Psoas muscle (tissue), 8 donors: Measurements from ENCODE around the gene CENATAC. TPM values are rescaled to one million over a fixed set of nuclear protein-coding genes. Genes with fewer than 3 reads are reported as not detected.
"Not testable (repeated sequence)": the region's sequence is repeated elsewhere in the genome, so short reads cannot be mapped to it uniquely, and the experiment has no call there.

Experiments
- ATAC-seq, 4 donors: fragments of 200-7000 bp; cut with Tn5 transposase; one replicate each; pipeline ENCODE4 v1.9.1; 2020; ENCODE audit warnings: moderate library complexity in 3 of 4, mild to moderate bottlenecking in 2 of 4
- DNase-seq, 2 donors: peaks; one replicate each; pipeline ENCODE4 v3.0.0-alpha.2; 2020
- H3K27ac ChIP-seq: fragments of 200-600 bp; one replicate; pipeline ENCODE4 v1.8.0; 2022
- H3K27me3 ChIP-seq, 3 donors: fragments of 200-600 bp in 1 of 3; one replicate each; pipeline versions ENCODE4 v1.6.1 to v1.8.0; 2013 to 2022; ENCODE audit warnings: low read length in 2 of 3, mild to moderate bottlenecking in 2 of 3, moderate library complexity in 1 of 3; ENCODE audit not compliant: insufficient read depth in 3 of 3
- H3K36me3 ChIP-seq, 2 donors: fragments of 200-600 bp in 1 of 2; one replicate each; pipeline versions ENCODE4 v1.6.1 to v1.8.0; 2013 to 2022; ENCODE audit warnings: low read depth in 1 of 2, mild to moderate bottlenecking in 1 of 2, moderate library complexity in 1 of 2; ENCODE audit not compliant: insufficient read depth in 1 of 2
- H3K4me1 ChIP-seq: fragments of 200-600 bp; one replicate; pipeline ENCODE4 v1.8.0; 2022
- H3K4me3 ChIP-seq: fragments of 200-600 bp; one replicate; pipeline ENCODE4 v1.8.0; 2022; ENCODE audit warnings: mild to moderate bottlenecking
- H3K9me3 ChIP-seq: fragments of 200-600 bp; one replicate; pipeline ENCODE4 v1.8.0; 2022
- WGBS, 3 donors: extraction: QIAGEN DNeasy Blood & Tissue Kit; methylation state at CpG; one replicate each; pipeline versions ENCODE4 v1.1.6 to v1.1.7; 2013; 5-methylcytosine and 5-hydroxymethylcytosine counted together
- intact Hi-C, 2 donors: fragments of 100-400 bp; cut with DNase I; formaldehyde crosslinking; loops; one replicate each; pipeline versions ENCODE4 v1.11.0 to v1.14.2; 2022
- polyA plus RNA-seq, 3 donors: library from polyadenylated mRNA; stranded (reverse); fragments of 200-250 nt; gene quantifications; one replicate each; pipeline ENCODE4 v1.2.3, GENCODE V29; 2013
- total RNA-seq, 4 donors: library from RNA; stranded (reverse); fragmentation: NEBNext Ultra II Directional in 2 of 4; extraction: Animal tissue kit (Norgen Biotek cat#: 25700) in 2 of 4; gene quantifications; one replicate each; pipeline versions ENCODE4 v1.2.1 to v1.2.4, GENCODE V29; 2021 to 2023
- TF ChIP-seq, protein P1 (sequence below): fragments of 200-600 bp; IDR thresholded peaks from one replicate; pipeline ENCODE4 v1.8.0; 2022; ENCODE audit warnings: antibody characterized with exemption
- donor health status: healthy with polysubstance abuse.
- donor health status: DM: no; HTN: no; CAD: no; lungs with moderate emphysema.
- donor health status: Bipolar disorder and iron deficiency.
- donor health status: healthy.
- donor health status: DM: yes; HTN: yes; CAD: no.
- donor health status: DM: no; HTN: no; CAD: no.
- donor health status: DM: no; HTN: no; CAD: no.
- donor health status: DM: yes; HTN: yes; CAD: no.

The CENATAC gene
- total and polyA plus RNA-seq, 7 donors: 5.4 to 23.5 (median 10.1) TPM

DNA sequence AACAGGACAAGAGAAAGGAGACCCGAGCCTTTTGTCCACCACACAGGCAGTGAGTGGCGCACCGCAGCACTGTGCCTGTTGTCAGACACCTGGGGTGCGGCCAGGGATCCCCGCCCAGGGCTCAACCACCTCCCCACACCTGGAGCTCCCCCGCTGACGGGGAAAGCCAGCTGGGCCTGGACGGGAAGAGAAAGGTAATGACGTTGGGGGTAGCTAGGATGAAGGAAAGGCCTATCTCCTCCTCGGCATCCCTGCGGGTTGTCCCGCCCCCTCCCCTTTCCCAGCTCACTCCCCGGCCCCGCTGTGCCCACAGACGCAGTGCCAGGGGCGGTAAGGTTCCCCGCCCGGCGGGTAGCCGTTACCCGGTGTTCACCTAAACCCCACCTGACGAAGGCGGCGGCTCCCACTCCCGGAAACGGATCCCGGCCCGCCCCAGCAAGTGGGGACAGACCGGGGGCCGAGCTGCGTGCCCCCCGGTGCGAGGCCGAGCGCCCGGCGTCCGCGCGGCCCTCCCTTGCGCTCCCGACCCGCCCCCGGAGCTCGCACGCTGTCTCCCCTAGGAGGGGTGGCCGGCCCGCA lies 58.6 kb downstream of the CENATAC start:
- peak overlapping the region; percentile 84 for H3K27ac ChIP-seq
- H3K27me3 ChIP-seq: no peaks in the 10 kb centered on the region
- H3K36me3 ChIP-seq: peaks cover 6 to 47% of the 10 kb centered on the region in 2 donors
- WGBS, 3 donors: 0 to 1% (median 1%) methylated on average over 18 to 48 of the region's 48 CpGs
- H3K4me3 ChIP-seq: peak overlapping the region; percentile 92
- DNase-seq (peak in 1 of 2 donors; percentile 64), ATAC-seq (peak; percentile 5 to 16 (median 10))
- peaks cover 17% of the 10 kb centered on the region for H3K4me1 ChIP-seq
- intact Hi-C loops: no loop called here
- no peaks in the 10 kb centered on the region for H3K9me3 ChIP-seq
- TF ChIP-seq, protein P1, sequence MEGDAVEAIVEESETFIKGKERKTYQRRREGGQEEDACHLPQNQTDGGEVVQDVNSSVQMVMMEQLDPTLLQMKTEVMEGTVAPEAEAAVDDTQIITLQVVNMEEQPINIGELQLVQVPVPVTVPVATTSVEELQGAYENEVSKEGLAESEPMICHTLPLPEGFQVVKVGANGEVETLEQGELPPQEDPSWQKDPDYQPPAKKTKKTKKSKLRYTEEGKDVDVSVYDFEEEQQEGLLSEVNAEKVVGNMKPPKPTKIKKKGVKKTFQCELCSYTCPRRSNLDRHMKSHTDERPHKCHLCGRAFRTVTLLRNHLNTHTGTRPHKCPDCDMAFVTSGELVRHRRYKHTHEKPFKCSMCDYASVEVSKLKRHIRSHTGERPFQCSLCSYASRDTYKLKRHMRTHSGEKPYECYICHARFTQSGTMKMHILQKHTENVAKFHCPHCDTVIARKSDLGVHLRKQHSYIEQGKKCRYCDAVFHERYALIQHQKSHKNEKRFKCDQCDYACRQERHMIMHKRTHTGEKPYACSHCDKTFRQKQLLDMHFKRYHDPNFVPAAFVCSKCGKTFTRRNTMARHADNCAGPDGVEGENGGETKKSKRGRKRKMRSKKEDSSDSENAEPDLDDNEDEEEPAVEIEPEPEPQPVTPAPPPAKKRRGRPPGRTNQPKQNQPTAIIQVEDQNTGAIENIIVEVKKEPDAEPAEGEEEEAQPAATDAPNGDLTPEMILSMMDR: no peak

DNA sequence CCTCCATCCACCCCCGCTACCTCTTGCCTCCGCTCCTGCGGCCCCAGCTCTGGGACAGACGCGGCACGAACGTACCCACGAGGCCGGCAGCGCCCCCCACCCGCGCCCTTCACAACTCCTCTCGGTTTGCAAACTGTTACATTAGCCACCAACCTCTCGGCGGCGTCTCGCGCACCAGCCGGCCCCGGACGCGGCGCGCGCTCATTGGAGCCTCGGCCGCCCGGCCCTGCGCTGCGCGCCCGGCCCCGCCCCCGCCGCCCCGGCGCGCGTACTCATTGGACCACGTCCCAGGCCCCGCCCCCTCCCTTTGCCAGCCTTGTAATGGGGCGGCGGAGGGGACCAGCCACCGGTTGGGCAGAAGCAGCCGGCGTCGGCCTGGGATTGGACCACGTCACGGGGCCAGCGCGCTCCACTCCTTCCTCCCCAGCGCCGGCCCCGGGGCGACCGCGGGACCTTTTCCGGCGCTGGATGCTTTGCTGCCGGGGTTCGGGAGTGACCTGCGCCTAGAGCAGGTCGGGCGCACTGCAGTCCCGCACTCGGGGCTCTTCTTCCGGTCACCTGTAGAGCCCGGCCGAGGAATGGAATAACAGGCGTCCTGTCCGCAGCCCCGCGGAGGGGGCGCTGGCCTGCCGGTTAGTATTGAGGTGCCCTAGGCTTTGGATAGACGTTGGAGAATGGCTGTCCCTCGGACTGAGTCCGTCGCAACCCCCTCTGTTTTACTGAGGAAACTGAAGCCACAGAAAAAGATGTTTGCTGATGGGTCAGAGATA lies 59.2 kb downstream of the CENATAC start, which contains the start of gene HYOU1:
HYOU1 (minus strand) TSS at position 206 of the 770 bp plus-strand sequence. CDS start 1,045 bp downstream, outside the sequence.
- intact Hi-C loops: no loop called here
- peaks cover 6 to 44% of the 10 kb centered on the region in 2 donors for H3K36me3 ChIP-seq
- ATAC-seq: peak; percentile 96 to 98 (median 97)
- H3K4me1 ChIP-seq: peaks cover 17% of the 10 kb centered on the region
- peak within 1 kb of the TSS; percentile 84 for H3K27ac ChIP-seq
- H3K9me3 ChIP-seq: no peaks in the 10 kb centered on the region
- peak; percentile 99 for DNase-seq
- 0 to 1% (median 0%) methylated on average over 53 to 79 of the region's 79 CpGs for WGBS, 3 donors
- TF ChIP-seq, protein P1: no peak
- H3K27me3 ChIP-seq: no peaks in the 10 kb centered on the region
- H3K4me3 ChIP-seq: peak within 1 kb of the TSS; percentile 92

DNA sequence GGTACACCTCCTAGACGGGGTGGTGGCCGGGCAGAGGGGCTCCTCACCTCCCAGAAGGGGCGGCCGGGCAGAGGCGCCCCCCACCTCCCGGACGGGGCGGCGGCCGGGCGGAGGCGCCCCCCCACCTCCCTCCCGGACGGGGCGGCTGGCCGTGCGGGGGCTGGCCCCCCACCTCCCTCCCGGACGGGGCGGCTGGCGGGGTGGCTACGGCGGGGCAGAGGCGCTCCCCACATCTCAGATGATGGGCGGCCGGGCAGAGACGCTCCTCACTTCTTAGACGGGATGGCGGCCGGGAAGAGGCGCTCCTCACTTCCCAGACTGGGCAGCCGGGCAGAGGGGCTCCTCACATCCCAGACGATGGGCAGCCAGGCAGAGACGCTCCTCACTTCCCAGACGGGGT lies 61.2 kb downstream of the CENATAC start:
- ATAC-seq, H3K4me3 ChIP-seq, H3K27me3 ChIP-seq, DNase-seq, H3K27ac ChIP-seq, H3K9me3 ChIP-seq, intact Hi-C loops: not testable (repeated sequence)
- H3K4me1 ChIP-seq: peaks cover 24% of the 10 kb centered on the region
- H3K36me3 ChIP-seq: peaks cover 3 to 24% of the 10 kb centered on the region in 2 donors
- WGBS, 3 donors: 82 to 88% (median 88%) methylated on average over 15 to 29 of the region's 35 CpGs

DNA sequence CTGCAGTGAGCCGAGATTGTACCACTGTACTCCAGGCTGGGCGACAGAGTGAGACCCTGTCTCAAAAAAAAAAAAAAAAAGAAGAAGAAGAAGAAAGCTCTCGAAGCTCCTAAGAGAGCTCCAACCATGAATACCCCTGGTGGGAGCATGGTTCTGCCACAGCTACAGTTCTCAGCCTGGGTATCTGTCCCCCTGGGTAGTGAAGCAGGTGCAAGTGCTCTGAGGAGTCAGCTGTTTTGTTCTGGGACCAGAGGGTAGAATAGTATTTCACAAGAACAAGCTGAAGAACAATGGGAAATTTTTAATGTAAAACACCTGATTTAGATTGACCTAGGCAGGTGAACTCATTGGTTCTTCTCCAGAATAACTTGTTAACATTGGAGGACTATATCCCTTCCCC lies 63.3 kb downstream of the CENATAC start:
- Histone ChIP-seq H3K9me3 (no peaks in the 10 kb centered on the region), H3K4me1 (peaks cover 24% of the 10 kb centered on the region), H3K27me3 (no peaks in the 10 kb centered on the region), H3K27ac (no peak overlapping the region), H3K4me3 (no peak overlapping the region), H3K36me3 (peaks cover 0 to 23% of the 10 kb centered on the region in 2 donors)
- 87 to 92% (median 89%) methylated on average over 3 of the region's 3 CpGs for WGBS, 3 donors
- TF ChIP-seq, protein P1: no peak
- no peak for ATAC-seq
- intact Hi-C loops: no loop called here
- DNase-seq: no peak

DNA sequence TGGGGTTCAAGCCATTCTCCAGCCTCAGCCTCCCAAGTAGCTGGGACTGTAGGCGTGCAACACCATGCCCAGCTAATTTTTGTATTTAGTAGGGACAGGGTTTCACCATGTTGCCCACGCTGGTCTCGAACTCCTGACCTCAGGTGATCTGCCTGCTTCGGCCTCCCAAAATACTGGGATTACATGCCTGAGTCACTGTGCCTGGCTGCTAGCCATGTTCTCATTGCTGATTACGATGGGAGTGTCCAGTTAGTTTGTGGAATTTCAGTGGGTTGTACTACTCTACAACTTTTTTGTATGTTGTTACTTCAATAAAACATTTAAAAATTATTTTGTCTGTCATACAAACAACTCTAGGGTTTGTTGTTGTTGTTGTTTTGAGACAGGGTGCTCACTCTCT lies 64.8 kb downstream of the CENATAC start:
- H3K27me3 ChIP-seq: no peaks in the 10 kb centered on the region
- no peak overlapping the region for H3K27ac ChIP-seq
- no peaks in the 10 kb centered on the region for H3K9me3 ChIP-seq
- H3K4me3 ChIP-seq: no peak overlapping the region
- intact Hi-C loops: no loop called here
- DNase-seq (peak in 1 of 2 donors; percentile 46), ATAC-seq (no peak)
- WGBS, 3 donors: 36 to 64% (median 43%) methylated on average over 5 of the region's 5 CpGs
- TF ChIP-seq, protein P1: no peak
- peaks cover 28% of the 10 kb centered on the region for H3K4me1 ChIP-seq
- H3K36me3 ChIP-seq: peaks cover 0 to 23% of the 10 kb centered on the region in 2 donors
